Uterus (tissue), 2 donors: ENCODE data around the gene DHODH.

ENCODE experiments used
- POLR2A ChIP-seq, 2 donors: fragments of 450-650 bp; IDR thresholded peaks; one replicate each; pipeline ENCODE4 v1.6.1; 2016; ENCODE audit warnings: antibody characterized with exemption in 2 of 2, mild to moderate bottlenecking in 1 of 2, moderate library complexity in 1 of 2
- TF ChIP-seq, protein P1 (sequence below), 4 experiments: fragments of 200-600 bp in 2 of 4; fragments of 450-650 bp in 2 of 4; sonication (generic) in 2 of 4; IDR thresholded peaks; one replicate each; pipeline ENCODE4 v1.5.1; 2016 to 2019; ENCODE audit warnings: antibody characterized with exemption in 4 of 4, mild to moderate bottlenecking in 2 of 4, moderate library complexity in 1 of 4

DNA sequence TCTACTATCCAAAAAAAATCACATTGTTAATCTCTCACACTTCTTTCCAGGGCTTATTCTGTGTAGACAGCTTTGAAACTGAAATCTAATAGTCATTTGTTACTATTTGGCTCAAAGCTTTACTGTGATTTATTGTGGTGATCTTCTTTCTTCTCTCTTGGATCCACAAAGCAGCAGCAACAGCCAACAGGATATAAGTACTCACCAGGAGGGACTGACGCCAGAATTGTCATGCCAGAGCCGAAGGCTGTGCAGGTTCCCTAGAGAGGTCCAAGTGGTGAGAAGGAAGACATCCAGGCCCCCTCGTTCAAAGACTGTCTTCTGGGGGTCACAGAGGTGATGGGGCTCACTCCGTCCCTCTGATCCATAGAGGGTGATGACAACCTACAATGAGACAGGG is 41.6 kb upstream of the DHODH start:
- TF ChIP-seq, protein P1, sequence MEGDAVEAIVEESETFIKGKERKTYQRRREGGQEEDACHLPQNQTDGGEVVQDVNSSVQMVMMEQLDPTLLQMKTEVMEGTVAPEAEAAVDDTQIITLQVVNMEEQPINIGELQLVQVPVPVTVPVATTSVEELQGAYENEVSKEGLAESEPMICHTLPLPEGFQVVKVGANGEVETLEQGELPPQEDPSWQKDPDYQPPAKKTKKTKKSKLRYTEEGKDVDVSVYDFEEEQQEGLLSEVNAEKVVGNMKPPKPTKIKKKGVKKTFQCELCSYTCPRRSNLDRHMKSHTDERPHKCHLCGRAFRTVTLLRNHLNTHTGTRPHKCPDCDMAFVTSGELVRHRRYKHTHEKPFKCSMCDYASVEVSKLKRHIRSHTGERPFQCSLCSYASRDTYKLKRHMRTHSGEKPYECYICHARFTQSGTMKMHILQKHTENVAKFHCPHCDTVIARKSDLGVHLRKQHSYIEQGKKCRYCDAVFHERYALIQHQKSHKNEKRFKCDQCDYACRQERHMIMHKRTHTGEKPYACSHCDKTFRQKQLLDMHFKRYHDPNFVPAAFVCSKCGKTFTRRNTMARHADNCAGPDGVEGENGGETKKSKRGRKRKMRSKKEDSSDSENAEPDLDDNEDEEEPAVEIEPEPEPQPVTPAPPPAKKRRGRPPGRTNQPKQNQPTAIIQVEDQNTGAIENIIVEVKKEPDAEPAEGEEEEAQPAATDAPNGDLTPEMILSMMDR (IDR thresholded peaks at IDR 0.05): no peak
- no peak for TF ChIP-seq POLR2A (IDR thresholded peaks at IDR 0.05)
